Lower lobe of right lung (tissue), 2 donors: ENCODE data around the gene YDJC. TPM values are rescaled to one million over a fixed set of nuclear protein-coding genes. Genes with fewer than 3 reads are reported as not detected.
A peak's percentile ranks its signal among the peaks of the same experiment; 100 is the strongest.
"Not testable (repeated sequence)": the region's sequence is repeated elsewhere in the genome, so short reads cannot be mapped to it uniquely, and the experiment has no call there.

Source experiments
- ATAC-seq, 2 donors: fragments of 200-7000 bp; cut with Tn5 transposase; one replicate each; pipeline ENCODE4 v1.9.1; 2020 to 2022; ENCODE audit warnings: mild to moderate bottlenecking in 2 of 2, moderate library complexity in 2 of 2
- DNase-seq: peaks from one replicate; pipeline ENCODE4 v3.0.0-alpha.2; 2020
- H3K27ac ChIP-seq: fragments of 200-600 bp; one replicate; pipeline ENCODE4 v1.8.0; 2022
- H3K27me3 ChIP-seq: fragments of 200-600 bp; one replicate; pipeline ENCODE4 v1.8.0; 2022; ENCODE audit warnings: low read depth
- H3K36me3 ChIP-seq: fragments of 200-600 bp; one replicate; pipeline ENCODE4 v1.8.0; 2022; ENCODE audit warnings: mild to moderate bottlenecking
- H3K4me1 ChIP-seq: fragments of 200-600 bp; one replicate; pipeline ENCODE4 v1.8.0; 2022
- H3K4me3 ChIP-seq: fragments of 200-600 bp; one replicate; pipeline ENCODE4 v1.8.0; 2022; ENCODE audit warnings: mild to moderate bottlenecking
- H3K9me3 ChIP-seq: fragments of 200-600 bp; one replicate; pipeline ENCODE4 v1.8.0; 2022
- CTCF ChIP-seq: fragments of 200-600 bp; IDR thresholded peaks from one replicate; pipeline ENCODE4 v1.8.0; 2022; ENCODE audit warnings: antibody characterized with exemption, mild to moderate bottlenecking
- intact Hi-C: fragments of 100-400 bp; cut with DNase I; formaldehyde crosslinking; loops from one replicate; pipeline ENCODE4 v1.11.0; 2022
- total RNA-seq: library from RNA; stranded (reverse); fragmentation: NEBNext Ultra II Directional; extraction: Animal tissue kit (Norgen Biotek cat#: 25700); gene quantifications from one replicate; pipeline ENCODE4 v1.2.1, GENCODE V29; 2021
- donor health status: DM: no; HTN: yes; CAD: no; lungs with severe emphysema.

YDJC gene
- total RNA-seq, 1 donor from 2014 or later = 13.1 TPM

GRCh38 chr22:21599053-21599893, 30.5 kb downstream of the YDJC start:
- TF ChIP-seq CTCF = no peak
- Histone ChIP-seq H3K9me3 (no peaks in the 10 kb centered on the region), H3K27ac (no peak overlapping the region), H3K4me1 (peaks cover 6% of the 10 kb centered on the region), H3K27me3 (no peaks in the 10 kb centered on the region), H3K36me3 (peaks cover 31% of the 10 kb centered on the region), H3K4me3 (no peak overlapping the region)
- ATAC-seq = no peak
- intact Hi-C loops = no loop called here
- no peak for DNase-seq

- Histone ChIP-seq H3K27ac (no peak overlapping the region), H3K9me3 (no peaks in the 10 kb centered on the region), H3K4me1 (peaks cover 6% of the 10 kb centered on the region), H3K4me3 (no peak overlapping the region), H3K36me3 (peaks cover 41% of the 10 kb centered on the region), H3K27me3 (no peaks in the 10 kb centered on the region)
- DNase-seq = no peak
- intact Hi-C loops = no loop called here
- no peak for ATAC-seq
- TF ChIP-seq CTCF = no peak
These were observed 31.5 kb downstream of the YDJC start for GRCh38 chr22:21598302-21598701.

- H3K27ac ChIP-seq, DNase-seq, H3K4me3 ChIP-seq, intact Hi-C loops, ATAC-seq, H3K9me3 ChIP-seq, H3K27me3 ChIP-seq: not testable (repeated sequence)
- Histone ChIP-seq H3K36me3 (peaks cover 51% of the 10 kb centered on the region), H3K4me1 (peaks cover 14% of the 10 kb centered on the region)
These were observed 33.3 kb downstream of the YDJC start for GRCh38 chr22:21596356-21597135.

- Histone ChIP-seq H3K9me3 (no peaks in the 10 kb centered on the region), H3K36me3 (peaks cover 51% of the 10 kb centered on the region), H3K4me3 (no peak overlapping the region), H3K27me3 (no peaks in the 10 kb centered on the region), H3K27ac (no peak overlapping the region), H3K4me1 (peaks cover 28% of the 10 kb centered on the region)
- intact Hi-C loops = no loop called here
- DNase-seq (no peak), ATAC-seq (peak; percentile 20 to 28)
- no peak for TF ChIP-seq CTCF
These were observed 34.9 kb downstream of the YDJC start for GRCh38 chr22:21594865-21595452.

- peaks cover 35% of the 10 kb centered on the region for H3K4me1 ChIP-seq
- no peak for DNase-seq
- no peaks in the 10 kb centered on the region for H3K27me3 ChIP-seq
- H3K9me3 ChIP-seq = no peaks in the 10 kb centered on the region
- intact Hi-C loops = no loop called here
- no peak for TF ChIP-seq CTCF
- ATAC-seq = no peak
- no peak overlapping the region for H3K4me3 ChIP-seq
- H3K36me3 ChIP-seq = peaks cover 51% of the 10 kb centered on the region
- no peak overlapping the region for H3K27ac ChIP-seq
These were observed 36.2 kb downstream of the YDJC start for GRCh38 chr22:21593406-21594232.
